ENCODE data around the gene GALNT7. TPM values are rescaled to one million over a fixed set of nuclear protein-coding genes. Genes with fewer than 3 reads are reported as not detected.

Gene GALNT7
- total and polyA plus RNA-seq, 2 of the 13 experiments (the other 11 are each of a cell fraction or from before 2014, with no cell fraction given), result 0.08 to 0.13 TPM

DNA sequence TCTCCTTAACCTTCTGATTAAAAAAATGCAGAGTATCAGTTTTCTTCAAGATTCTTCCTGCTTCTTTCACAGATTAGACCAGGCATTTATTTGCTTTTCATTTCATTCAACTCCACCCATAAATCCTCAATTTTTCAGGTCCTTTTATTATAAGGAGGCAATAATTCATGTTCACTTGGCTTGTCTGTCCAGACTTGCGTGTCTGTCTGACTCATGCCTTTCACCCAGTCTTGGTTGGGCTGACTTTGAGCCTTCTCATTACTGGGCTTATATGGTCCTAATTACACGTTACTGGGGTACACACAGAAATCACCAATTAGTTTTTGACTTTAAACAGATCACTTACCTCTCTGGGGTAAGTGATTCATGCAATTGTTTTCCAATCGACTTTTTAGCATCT lies 48.8 kb upstream of the GALNT7 start:
- Histone ChIP-seq H3K27ac (ENCODE audit: extremely low read length, insufficient read depth, low read length) (no peak overlapping the region), H2AFZ (ENCODE audit: low read length) (no peak overlapping the region), H3K36me3 (replicated peaks in 1 of 2; ENCODE audit: control insufficient read depth in 1 of 2, insufficient read depth in 2 of 2, low read length in 2 of 2) (no peaks in the 10 kb centered on the region), H3K9me3 (ENCODE audit: low read length) (no peaks in the 10 kb centered on the region), H3K4me3 (replicated peaks in 1 of 3; ENCODE audit: insufficient read depth in 1 of 3, low read depth in 2 of 3, low read length in 3 of 3) (no peak overlapping the region), H3K4me2 (ENCODE audit: low read depth, low read length) (no peak overlapping the region), H3K9ac (ENCODE audit: insufficient read depth, low read depth, low read length) (no peak overlapping the region), H3K27me3 (ENCODE audit: control insufficient read depth in 1 of 2, insufficient read depth in 2 of 2, low read length in 2 of 2) (no peaks in the 10 kb centered on the region), H4K20me1 (ENCODE audit: insufficient read depth, low read length) (no peaks in the 10 kb centered on the region), H3K79me2 (ENCODE audit: insufficient read depth, low read length) (no peaks in the 10 kb centered on the region), H3K4me1 (ENCODE audit: insufficient read depth, low read length) (no peaks in the 10 kb centered on the region)
- FAIRE-seq, result no peak
- TF ChIP-seq ZNF747 (CRISPR knock-in tag; IDR thresholded peaks at IDR 0.05; ENCODE audit: borderline replicate concordance) (no peak), SRSF9 (IDR thresholded peaks at IDR 0.05; ENCODE audit: borderline replicate concordance, insufficient read depth, low read depth, low read length, poor library complexity, severe bottlenecking) (no peak), ZNF724P (CRISPR knock-in tag; IDR thresholded peaks at IDR 0.05; ENCODE audit: borderline replicate concordance) (no peak), EP300 (IDR thresholded peaks at IDR 0.05; ENCODE audit: low read depth in 2 of 2, low read length in 2 of 2) (no peak), EP300 (CRISPR knock-in tag; IDR thresholded peaks at IDR 0.05; ENCODE audit: borderline replicate concordance) (no peak), AGO2 (optimal IDR thresholded peaks at IDR 0.05; ENCODE audit: low read depth, low read length) (no peak), ZNF263 (CRISPR knock-in tag; IDR thresholded peaks at IDR 0.05) (no peak), CC2D1A (CRISPR knock-in tag; IDR thresholded peaks at IDR 0.05) (no peak), ZNF383 (CRISPR knock-in tag; IDR thresholded peaks at IDR 0.05; ENCODE audit: borderline replicate concordance) (no peak), ZNF7 (CRISPR knock-in tag; IDR thresholded peaks at IDR 0.05) (no peak), ASH2L (IDR thresholded peaks at IDR 0.05; ENCODE audit: insufficient read length, low read depth, low read length) (no peak), MIXL1 (CRISPR knock-in tag; IDR thresholded peaks at IDR 0.05) (no peak)
- TF ChIP-seq, protein P1, sequence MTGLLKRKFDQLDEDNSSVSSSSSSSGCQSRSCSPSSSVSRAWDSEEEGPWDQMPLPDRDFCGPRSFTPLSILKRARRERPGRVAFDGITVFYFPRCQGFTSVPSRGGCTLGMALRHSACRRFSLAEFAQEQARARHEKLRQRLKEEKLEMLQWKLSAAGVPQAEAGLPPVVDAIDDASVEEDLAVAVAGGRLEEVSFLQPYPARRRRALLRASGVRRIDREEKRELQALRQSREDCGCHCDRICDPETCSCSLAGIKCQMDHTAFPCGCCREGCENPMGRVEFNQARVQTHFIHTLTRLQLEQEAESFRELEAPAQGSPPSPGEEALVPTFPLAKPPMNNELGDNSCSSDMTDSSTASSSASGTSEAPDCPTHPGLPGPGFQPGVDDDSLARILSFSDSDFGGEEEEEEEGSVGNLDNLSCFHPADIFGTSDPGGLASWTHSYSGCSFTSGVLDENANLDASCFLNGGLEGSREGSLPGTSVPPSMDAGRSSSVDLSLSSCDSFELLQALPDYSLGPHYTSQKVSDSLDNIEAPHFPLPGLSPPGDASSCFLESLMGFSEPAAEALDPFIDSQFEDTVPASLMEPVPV (CRISPR knock-in tag; IDR thresholded peaks at IDR 0.05), result no peak
- TF ChIP-seq, protein P2, sequence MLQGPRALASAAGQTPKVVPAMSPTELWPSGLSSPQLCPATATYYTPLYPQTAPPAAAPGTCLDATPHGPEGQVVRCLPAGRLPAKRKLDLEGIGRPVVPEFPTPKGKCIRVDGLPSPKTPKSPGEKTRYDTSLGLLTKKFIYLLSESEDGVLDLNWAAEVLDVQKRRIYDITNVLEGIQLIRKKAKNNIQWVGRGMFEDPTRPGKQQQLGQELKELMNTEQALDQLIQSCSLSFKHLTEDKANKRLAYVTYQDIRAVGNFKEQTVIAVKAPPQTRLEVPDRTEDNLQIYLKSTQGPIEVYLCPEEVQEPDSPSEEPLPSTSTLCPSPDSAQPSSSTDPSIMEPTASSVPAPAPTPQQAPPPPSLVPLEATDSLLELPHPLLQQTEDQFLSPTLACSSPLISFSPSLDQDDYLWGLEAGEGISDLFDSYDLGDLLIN (CRISPR knock-in tag; IDR thresholded peaks at IDR 0.05; ENCODE audit: borderline replicate concordance), result no peak
- TF ChIP-seq, protein P3, sequence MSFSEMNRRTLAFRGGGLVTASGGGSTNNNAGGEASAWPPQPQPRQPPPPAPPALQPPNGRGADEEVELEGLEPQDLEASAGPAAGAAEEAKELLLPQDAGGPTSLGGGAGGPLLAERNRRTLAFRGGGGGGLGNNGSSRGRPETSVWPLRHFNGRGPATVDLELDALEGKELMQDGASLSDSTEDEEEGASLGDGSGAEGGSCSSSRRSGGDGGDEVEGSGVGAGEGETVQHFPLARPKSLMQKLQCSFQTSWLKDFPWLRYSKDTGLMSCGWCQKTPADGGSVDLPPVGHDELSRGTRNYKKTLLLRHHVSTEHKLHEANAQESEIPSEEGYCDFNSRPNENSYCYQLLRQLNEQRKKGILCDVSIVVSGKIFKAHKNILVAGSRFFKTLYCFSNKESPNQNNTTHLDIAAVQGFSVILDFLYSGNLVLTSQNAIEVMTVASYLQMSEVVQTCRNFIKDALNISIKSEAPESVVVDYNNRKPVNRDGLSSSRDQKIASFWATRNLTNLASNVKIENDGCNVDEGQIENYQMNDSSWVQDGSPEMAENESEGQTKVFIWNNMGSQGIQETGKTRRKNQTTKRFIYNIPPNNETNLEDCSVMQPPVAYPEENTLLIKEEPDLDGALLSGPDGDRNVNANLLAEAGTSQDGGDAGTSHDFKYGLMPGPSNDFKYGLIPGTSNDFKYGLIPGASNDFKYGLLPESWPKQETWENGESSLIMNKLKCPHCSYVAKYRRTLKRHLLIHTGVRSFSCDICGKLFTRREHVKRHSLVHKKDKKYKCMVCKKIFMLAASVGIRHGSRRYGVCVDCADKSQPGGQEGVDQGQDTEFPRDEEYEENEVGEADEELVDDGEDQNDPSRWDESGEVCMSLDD (CRISPR knock-in tag; IDR thresholded peaks at IDR 0.05; ENCODE audit: borderline replicate concordance), result no peak
- 6% methylated on average over 3 of the region's 3 CpGs for WGBS (ENCODE audit: low lambda C conversion rate)
- ATAC-seq, result no peak
- no peak for DNase-seq (ENCODE audit: low spot score)
- in situ Hi-C loops (cut with HindIII; ENCODE audit: extremely low pct_ligation_motif_present, low pct_unique_long_range_greater_than_20kb), result no loop called here
- ChIA-PET CTCF (ENCODE audit: low intra/inter-chr PET ratio, low total read pairs) (no interaction called here), POLR2A (no interaction called here)
- intact Hi-C loops (cut with micrococcal nuclease; ENCODE audit: unreplicated experiment), result no loop called here
- BruUV-seq (replicated peaks), result no TSS peak

All from HepG2 (cell line).